ENCODE results near the gene CCDC43.
"Not testable (repeated sequence)": the region's sequence is repeated elsewhere in the genome, so short reads cannot be mapped to it uniquely, and the experiment has no call there.

CCDC43 gene

DNA sequence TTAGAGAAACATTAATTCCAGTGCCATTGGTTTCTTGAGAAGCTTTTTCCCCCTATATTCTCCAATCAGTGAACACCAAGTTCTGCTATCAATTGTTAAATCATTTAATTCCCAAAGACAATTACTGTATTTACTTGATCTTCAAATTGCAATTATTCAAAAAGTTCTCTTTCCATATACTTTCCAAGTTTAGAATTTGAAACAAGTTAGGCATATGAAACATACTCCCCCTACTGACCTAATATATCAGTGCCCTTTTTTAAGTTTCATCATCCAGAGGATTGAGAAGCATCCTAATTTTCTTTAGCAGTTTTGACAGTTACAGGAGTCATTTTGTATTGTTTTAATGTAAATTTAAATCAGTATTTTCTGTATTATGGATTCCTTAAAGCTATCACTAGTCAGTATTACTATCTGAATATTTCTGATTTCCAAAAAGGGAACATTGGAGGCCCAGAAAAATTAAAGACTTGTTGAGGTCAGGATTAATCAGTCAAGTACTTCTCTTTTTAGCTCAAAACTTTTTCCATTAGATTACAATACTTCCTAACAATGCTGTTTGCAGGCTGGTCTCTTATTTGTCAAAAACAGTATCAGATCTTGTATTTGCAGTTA is 17.0 kb downstream of the CCDC43 start:
- no peak for DNase-seq

DNA sequence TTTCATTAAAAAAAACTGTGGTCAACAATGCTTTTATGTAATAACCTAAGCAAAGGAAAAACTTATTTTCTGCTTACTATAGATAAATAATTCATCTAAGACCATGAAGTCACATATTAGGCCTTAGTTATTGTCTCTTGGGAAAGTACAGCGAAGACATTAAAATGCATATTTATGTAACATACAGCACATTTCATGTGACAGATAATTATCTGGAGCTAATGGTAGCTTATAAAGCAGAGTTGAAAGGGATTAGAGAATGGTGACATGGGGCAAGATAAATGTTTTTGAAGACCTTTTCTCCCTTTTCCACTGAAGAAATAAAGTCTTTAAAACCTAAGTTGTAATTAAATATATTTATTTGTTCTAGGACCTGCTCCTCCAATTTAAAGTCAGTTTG is 23.6 kb downstream of the CCDC43 start:
- no peak for DNase-seq

DNA sequence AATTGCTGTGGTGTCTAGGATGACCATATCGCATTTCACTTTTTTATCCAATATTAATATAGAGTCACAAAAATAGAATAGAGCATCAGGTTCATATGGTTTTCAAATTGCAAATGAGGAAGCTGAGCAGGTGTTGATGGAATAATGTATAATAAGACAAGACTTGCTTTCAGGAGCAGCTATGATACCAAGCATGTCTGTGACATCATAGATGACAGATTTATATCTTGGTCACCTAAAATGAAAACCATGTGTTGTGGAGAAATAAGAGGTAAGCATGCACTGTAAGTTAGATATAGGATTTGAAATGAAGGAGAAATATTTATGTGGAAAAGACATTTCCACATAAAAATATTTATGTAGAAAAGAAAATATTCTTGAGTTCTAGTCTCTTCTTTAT is 24.7 kb downstream of the CCDC43 start:
- no peak for DNase-seq

DNA sequence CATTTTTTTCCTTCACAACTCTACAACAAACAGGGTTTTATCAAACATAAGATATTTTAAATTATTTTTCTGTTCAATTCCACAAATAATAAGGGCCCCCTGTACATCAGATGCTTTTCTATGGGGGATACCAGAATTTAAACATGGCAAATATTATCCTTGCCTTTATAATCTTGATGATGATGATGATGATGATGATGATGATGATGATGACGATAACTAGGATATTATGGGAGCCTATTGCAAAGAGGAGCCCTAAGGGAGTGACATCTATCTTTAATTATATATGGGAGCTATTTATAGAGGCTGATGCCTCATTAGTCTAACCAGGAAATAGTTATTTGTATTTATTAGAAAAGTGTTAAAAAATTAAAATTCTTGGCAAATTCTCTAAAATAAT is 26.5 kb downstream of the CCDC43 start:
- no peak for DNase-seq

DNA sequence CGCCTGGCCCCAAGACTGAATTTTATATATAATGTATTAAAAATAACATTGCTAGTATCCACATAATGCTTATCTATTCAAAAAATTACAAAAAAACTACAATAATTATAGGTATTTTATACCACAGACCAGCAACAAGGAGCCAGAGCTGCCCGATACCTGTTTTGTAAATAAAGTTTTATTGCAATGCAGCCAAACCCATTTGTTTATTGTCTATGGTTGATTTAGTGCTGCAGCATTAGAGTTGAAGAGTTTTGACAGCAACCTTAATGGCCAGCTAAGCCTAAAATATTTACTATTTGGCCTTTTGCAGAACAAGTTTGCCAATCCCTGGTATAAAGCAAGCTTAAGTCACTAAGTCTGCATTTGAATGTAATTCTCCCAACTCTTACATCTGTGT is 27.7 kb downstream of the CCDC43 start:
- DNase-seq: no peak

DNA sequence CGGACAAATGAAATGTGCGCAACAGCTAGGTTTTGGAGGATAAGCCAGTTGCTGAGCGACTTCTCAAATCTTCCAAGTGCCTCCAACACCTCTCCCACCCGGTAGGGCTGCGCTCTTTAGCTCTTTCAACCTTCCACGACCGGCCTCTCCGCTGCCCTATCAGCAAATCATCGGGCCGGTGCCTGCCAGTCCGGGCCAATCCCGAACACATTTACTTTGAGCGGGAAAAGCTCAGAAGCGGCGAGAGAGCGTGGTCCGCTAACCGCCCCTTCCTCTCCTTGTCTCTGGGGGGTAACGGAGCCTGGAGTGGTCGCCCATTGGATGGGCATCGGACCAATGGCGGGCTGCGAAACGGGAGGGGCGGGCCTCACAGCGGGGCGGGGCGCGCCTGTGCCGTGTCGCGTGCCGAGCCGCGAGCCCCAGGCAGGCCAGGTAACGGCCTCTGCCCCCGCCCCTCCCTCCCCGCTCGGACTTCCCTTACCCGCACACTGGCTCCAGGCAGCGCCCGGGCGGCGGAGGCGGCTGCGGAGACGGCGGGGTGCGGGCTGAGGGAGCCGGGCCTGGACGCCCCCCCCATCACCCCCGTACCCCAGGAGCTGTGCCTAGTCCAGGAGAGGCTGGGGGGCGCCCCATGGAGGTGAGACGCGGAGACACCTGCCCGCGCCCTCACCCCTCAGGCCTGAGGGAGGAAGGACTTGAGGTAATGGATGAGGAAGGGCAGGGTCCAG is 33.4 kb downstream of the CCDC43 start, which contains the start of gene MEIOC:
Gene MEIOC, plus strand, starts transcription at position 486 of the 728 bp plus-strand sequence. Its CDS starts 146 bp downstream, at position 632.
- peak in 1 of 56 donors; percentile 25 for DNase-seq

DNA sequence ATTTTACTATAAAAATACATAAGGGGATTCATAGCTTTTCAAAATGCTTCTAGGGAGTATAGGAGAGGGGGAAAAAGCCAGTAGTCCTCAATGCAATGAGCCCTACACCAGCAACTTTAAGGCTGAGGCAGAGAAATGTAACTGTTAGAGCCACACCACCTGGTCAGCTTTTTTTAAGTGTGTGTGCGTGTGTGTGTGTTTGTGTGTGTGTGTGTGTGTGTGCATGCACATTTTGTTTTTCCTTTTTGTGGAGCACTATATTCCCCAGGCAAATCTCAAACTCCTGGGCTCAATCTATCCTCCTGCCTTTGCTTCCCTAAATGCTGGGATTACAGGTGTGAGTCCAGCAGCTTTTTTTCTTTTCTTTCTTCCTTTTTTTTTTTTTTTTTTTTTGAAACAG is 35.6 kb downstream of the CCDC43 start:
- no peak for DNase-seq

DNA sequence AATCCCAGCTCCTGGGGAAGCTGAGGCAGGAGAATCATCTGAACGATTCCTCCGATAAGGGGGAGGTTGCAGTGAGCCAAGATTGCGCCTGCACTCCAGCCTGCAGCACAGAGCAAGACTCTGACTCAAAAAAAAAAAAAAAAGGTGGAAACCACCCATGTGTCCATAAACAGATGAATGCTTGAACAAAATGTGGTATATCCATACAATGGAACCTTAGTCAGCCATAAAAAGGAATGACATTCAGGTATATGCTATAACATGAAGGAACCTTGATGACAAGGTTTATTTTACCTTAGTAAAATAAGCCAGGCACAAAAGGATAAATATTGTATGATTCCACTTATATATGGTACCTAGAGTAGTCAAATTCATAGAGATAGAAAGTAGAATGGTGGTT is 36.2 kb downstream of the CCDC43 start:
- DNase-seq: no peak

DNA sequence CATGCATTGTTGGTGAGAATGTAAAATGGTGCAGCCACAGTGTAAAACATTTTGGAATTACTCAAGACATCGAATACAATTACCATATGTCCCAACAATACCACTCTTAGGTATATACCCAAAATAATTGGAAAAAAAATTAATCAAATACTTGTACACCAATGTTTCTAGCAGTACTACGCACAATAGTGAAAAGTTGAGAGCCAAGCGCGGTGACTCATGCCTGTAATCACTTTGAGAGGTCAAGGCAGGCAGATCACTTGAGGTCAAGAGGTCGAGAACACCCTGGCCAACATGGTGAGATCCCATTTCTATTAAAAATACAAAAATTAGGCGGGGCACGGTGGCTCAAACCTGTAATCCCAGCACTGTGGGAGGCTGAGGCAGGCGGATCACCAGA is 36.8 kb downstream of the CCDC43 start:
- no peak for DNase-seq

DNA sequence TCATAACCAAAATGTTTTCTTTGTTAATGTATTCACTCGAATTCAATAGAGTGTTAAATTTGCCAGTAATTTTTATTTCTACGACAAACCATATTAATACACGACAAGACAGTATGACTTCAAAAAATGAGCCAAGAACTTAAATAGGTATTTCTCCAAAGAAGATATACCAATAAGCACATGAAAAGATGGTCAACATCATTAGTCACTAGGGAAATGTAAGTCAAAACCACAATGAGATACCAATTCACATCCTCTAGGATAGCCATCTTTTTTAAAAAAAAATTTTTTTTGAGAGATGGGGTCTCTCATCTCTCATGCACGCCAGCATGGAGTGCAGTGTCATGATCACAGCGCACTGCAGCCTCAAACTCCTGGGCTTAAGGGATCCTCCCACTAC is 38.3 kb downstream of the CCDC43 start:
- DNase-seq: no peak

DNA sequence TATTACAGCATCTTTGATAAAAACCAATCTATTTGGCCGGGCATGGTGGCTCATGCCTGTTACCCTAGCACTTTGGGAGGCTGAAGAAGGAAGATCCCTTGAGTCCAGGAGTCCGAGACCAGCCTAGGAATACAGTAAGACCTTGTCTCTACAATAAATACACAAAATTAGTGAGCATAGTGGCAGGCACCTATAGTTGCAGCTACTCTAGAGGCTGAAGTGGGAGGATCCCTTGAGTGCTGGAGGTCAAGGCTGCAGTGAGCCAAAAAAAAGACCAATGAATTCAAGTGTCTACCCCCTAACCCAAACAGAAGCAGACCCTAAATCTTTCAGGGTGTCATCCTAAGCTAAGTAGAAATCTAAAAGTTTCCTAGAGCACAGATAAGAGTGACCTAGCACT is 40.6 kb downstream of the CCDC43 start:
- DNase-seq: no peak

DNA sequence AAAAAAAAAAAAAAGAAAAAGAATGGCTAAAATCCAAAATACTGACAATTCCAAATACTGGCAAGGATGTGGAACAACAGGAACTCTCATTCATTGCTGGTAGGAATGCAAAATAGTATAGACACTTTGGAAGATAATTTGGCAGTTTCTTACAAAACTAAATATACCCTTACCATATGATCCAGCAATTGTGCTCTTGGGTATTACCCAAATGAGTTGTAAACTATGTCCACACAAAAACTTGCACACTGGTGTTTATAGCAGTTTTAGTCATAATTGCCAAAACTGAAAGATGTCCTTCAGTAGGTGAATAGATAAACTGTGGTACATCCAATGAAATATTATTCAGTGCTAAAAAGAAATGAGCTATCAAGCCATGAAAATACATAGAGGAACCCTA is 41.8 kb downstream of the CCDC43 start:
- no peak for DNase-seq

DNA sequence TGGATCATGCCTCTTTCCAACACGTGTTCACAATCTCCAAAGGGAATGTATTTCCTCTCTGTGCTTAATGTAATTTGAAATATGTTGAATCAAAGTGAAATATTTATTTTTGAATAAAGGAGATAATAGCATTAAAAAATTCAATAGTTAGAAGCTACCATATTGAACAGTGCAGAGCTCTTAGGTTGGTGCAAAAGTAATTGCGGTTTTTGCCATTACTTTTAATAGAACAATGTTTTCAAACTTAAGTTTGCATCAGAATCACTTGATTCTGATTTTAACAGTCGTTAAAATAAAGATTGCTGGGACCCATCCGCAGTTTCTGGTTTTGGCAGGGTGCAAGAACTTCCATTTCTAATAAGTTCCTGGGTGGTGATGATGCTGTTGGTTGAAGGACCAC is 43.3 kb downstream of the CCDC43 start:
- DNase-seq: no peak

DNA sequence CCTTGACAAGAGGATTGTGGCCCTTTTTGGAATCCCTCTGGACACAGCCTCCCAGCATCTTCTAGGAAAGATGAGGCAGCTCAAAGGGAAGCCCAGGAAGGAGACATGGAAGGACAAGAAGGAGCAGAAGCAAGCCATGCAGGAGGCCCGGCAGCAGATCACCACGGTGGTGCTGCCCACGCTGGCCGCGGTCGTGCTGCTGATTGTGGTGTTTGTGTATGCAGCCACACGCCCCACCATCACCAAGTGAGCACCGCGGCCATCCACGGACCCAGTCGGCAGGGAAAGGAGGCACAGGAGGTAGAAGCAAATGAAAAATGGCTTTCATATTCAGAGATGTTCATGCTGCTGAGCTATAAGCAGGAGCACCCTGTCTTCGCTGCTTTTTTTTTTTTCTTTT is 44.2 kb downstream of the CCDC43 start:
- no peak for DNase-seq

DNA sequence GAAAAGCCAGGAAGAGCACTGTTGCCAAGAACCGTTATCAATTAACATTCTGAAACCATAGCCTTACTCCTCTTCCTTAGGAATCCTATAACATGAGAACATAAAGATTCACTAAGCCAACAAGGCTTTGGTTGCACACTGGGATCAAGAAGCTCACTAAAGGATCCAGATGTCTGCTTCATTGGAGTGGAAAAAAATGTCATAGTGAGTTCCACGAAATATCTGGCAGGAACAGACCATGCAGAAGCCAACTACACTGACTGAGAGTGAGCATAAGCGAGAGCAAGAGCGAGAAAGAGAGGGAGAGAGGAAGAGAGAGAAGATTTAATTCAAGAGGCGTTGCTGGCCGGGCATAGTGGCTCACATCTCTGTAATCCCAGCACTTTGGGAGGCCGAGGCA is 46.7 kb downstream of the CCDC43 start:
- no peak for DNase-seq

DNA sequence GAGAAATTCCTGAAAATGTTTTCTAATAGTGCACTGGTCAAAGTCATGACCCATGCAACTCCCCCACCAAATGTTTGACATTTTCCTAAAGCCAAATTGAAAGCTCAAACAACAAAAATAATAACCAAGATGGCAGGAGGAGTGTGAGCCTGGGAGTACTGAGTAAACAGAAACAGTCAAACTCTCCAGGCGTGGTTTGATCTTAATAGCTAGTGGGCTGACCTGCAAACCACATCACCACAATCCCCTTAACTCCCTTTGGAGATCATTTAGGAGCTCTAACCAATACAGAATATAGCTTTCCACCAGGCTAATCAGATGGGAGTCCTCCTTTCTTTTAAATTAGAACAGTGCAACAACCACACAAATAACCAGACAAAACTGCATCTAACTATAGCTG is 52.5 kb downstream of the CCDC43 start:
- no peak for DNase-seq

DNA sequence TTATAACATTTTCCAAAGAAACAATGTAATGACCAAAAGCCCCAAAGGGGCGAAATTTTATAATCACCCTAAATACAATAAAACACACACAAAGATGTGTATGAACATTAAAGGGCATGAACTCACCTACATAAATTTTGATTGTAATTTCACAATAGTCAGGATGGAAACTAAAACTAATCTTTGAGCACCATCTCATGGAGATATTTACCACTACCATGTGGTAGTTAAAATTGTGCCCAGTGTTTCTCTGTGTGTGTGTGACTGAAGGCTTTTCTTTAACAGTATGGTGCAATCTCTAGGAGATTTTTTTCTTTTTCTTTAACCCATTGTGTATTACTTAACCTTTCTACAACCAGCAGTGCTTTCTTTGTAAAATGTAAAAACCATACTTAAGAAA is 53.0 kb downstream of the CCDC43 start:
- DNase-seq: no peak

DNA sequence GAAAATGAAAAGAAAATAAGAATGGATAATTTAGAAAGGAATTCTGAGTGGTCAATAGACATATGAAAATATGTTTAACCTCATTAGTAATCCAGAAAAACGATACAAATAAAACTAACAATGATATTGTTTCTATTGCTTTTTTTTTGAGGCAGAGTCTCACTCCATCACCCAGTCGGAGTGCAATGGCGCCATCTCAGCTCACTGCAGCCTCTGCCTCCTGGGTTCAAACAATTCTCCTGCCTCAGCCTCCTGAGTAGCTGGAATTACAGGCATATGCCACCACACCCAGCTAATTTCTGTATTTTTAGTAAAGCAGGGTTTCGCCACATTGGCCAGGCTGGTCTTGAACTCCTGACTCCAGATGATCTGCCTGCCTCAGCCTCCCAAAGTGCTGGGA is 55.2 kb downstream of the CCDC43 start:
- DNase-seq: not testable (repeated sequence)

DNA sequence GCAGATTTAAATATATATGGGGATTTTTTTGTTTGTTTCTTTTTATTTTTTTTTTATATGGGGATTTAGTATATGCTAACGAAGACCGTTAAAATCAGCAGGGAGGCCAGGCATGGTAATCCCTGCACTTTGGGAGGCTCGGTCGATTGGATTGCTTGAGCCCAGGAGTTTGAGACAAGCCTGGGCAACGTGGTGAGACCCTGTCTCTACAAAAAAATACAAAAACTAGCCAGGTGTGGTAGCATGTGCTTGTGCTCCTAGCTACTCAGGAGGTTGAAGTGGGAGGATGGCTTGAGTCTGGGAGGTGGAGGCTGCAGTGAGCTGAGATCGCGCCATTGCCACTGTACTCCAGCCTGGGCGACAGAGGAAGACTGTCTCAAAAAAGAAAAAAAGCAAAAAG is 55.6 kb downstream of the CCDC43 start:
- no peak for DNase-seq

DNA sequence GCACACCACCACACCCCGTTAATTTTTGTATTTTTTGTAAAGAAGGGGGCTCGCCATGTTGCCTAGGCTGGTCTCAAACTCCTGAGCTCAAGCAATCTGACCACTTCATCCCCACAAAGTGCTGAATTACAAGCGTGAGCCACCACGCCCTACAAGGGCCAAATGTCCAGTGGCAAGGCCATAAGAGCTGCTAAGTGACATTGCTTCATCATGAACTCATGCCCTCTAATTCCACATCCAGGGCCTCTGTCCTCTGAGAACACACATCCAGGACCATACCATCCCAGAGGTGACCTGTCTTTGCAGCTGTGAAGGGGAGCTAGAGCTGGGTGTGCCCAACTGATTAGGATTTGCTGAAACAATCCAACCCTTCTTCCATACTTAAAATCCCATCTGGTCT is 58.9 kb downstream of the CCDC43 start:
- DNase-seq: no peak

DNA sequence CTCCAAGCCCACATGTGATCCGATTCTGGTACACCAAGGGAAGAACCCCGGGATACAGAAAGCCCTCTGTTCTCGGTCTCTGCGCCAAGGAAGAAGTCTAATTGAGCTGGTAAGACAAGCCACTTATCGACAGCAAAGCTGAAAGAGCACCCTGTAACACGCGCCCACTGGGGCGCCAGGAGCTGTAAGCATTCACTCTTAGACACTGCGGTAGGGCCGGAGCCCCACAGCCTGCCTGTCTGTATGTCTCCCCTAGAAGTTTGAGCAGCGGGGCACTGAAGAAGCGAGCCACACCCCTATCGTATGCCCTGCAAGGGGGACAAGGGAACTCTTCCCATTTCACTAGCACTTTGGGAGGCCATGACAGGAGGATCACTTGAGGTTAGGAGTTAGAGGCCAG is 60.3 kb downstream of the CCDC43 start:
- no peak for DNase-seq

DNA sequence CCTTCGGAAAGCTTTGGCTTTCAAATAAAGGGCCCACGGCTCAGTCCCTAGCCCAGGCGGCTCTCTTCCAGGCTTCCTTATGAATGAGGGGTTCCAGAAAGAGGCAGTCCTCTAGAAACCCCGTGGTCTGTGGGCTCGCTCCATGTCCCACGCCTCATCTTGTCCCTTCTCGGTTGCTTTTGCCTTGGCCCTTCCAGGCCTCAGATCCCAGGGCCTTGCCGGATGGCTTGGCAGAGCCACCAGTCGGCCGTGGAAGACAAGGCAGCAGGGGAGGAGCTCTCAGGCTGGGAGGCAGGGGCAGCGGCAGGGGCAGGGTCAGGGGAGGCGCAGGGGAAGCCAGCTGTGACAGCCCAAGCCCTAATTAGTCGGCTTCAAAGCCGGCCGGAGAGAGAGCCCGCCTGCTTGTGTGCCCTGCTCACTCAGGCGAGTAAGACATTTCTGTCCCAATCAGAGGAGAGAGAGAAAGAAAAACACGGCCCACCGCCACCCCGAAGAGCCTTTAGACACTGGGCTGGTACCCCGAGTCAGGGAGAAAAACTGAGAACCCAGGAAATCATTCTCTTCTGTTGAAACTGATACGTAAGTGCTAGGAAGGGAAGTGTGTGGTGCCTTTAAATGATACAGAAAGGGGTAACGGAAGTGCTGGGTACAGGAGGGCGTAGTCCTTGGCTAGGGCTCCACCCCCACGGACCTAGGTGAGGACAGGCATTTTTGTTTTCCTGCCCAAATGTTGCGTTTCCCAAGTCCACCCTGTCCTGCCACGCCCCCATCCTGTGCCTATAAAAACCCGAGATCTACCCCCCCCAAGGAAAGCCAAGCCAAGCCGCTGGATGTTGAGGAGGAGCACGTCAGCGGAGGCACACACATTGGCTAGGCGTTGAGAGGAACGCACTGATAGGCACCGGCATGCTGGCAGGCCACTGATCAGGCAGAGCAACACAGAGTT is 61.1 kb downstream of the CCDC43 start:
- DNase-seq: peak in 39 of 56 donors; percentile 3 to 61 (median 31)
